WERI-Rb-1 (cell line): ENCODE results near the gene OSGIN1.

ENCODE experiments used
- DNase-seq: peaks from one replicate; pipeline ENCODE4 v3.0.0-alpha.2; 2020
- H3K27ac ChIP-seq: fragments of 250-450 bp; sonication (Bioruptor Pico); 2 replicates; pipeline ENCODE4 v1.5.1; 2020; ENCODE audit warnings: mild to moderate bottlenecking, moderate library complexity
- H3K27me3 ChIP-seq: fragments of 250-450 bp; sonication (Bioruptor Pico); 2 replicates; pipeline ENCODE4 v1.5.1; 2021; ENCODE audit warnings: mild to moderate bottlenecking, low read depth, moderate library complexity; ENCODE audit not compliant: insufficient read depth, severe bottlenecking
- H3K36me3 ChIP-seq: fragments of 250-450 bp; sonication (Bioruptor Pico); 2 replicates; pipeline ENCODE4 v1.5.1; 2020; ENCODE audit warnings: mild to moderate bottlenecking, moderate library complexity
- H3K4me3 ChIP-seq: 2 replicates; pipeline ENCODE4 v1.5.1; 2011; ENCODE audit warnings: low read depth, mild to moderate bottlenecking, control low read depth, low read length
- H3K9me3 ChIP-seq: fragments of 250-450 bp; sonication (Bioruptor Pico); 2 replicates; pipeline ENCODE4 v1.5.1; 2021; ENCODE audit warnings: mild to moderate bottlenecking, moderate library complexity; ENCODE audit not compliant: severe bottlenecking
- CTCF ChIP-seq: IDR thresholded peaks from 2 replicates; pipeline ENCODE4 v1.5.1; 2011; ENCODE audit warnings: low read depth, mild to moderate bottlenecking, control low read depth, inconsistent platforms, low read length

The OSGIN1 gene

GRCh38 chr16:83970430-83970815, 17.4 kb downstream of the OSGIN1 start:
- no peak for DNase-seq
- no peak for TF ChIP-seq CTCF
- H3K4me3 ChIP-seq, result no peak overlapping the region
- no peak overlapping the region for H3K27ac ChIP-seq
- no peaks in the 10 kb centered on the region for H3K9me3 ChIP-seq
- H3K36me3 ChIP-seq, result no peaks in the 10 kb centered on the region
- no peaks in the 10 kb centered on the region for H3K27me3 ChIP-seq

GRCh38 chr16:83971165-83972130, 18.4 kb downstream of the OSGIN1 start:
- TF ChIP-seq CTCF, result no peak
- DNase-seq, result no peak
- H3K27me3 ChIP-seq, result no peaks in the 10 kb centered on the region
- no peaks in the 10 kb centered on the region for H3K36me3 ChIP-seq
- H3K27ac ChIP-seq, result no peak overlapping the region
- H3K9me3 ChIP-seq, result no peaks in the 10 kb centered on the region
- no peak overlapping the region for H3K4me3 ChIP-seq

GRCh38 chr16:83972256-83973008, 19.4 kb downstream of the OSGIN1 start:
- Histone ChIP-seq H3K9me3 (no peaks in the 10 kb centered on the region), H3K27me3 (no peaks in the 10 kb centered on the region), H3K36me3 (no peaks in the 10 kb centered on the region), H3K4me3 (no peak overlapping the region), H3K27ac (no peak overlapping the region)
- no peak for DNase-seq
- no peak for TF ChIP-seq CTCF

GRCh38 chr16:83973077-83973476, 20.0 kb downstream of the OSGIN1 start:
- H3K36me3 ChIP-seq, result no peaks in the 10 kb centered on the region
- TF ChIP-seq CTCF, result no peak
- no peak overlapping the region for H3K4me3 ChIP-seq
- no peak overlapping the region for H3K27ac ChIP-seq
- H3K27me3 ChIP-seq, result no peaks in the 10 kb centered on the region
- DNase-seq, result no peak
- H3K9me3 ChIP-seq, result no peaks in the 10 kb centered on the region

GRCh38 chr16:83973581-83974385, 20.7 kb downstream of the OSGIN1 start:
- no peak for DNase-seq
- no peak overlapping the region for H3K27ac ChIP-seq
- no peak for TF ChIP-seq CTCF
- H3K4me3 ChIP-seq, result no peak overlapping the region
- H3K9me3 ChIP-seq, result no peaks in the 10 kb centered on the region
- H3K36me3 ChIP-seq, result no peaks in the 10 kb centered on the region
- no peaks in the 10 kb centered on the region for H3K27me3 ChIP-seq
